Endothelial cell of umbilical vein (primary cell): Measurements from ENCODE around the gene CYB561A3. TPM values are rescaled to one million over a fixed set of nuclear protein-coding genes. Genes with fewer than 3 reads are reported as not detected.

Source experiments
- BruUV-seq: library from RNA; stranded (reverse); fragments of 400-500 nt; replicated peaks from 2 replicates; lab custom pipeline; 2021; lab: Mats Ljungman, UMichigan
- CTCF ChIA-PET: fragments of 300-600, 350-600 bp; sonication (Branson Sonifier 250); formaldehyde crosslinking; loops from one replicate; lab custom pipeline; 2021; ENCODE audit warnings: antibody characterized with exemption, inconsistent platforms; lab: Charles Lee
- POLR2A ChIA-PET: fragments of 300-600, 350-600 bp; sonication (Branson Sonifier 250); formaldehyde crosslinking; loops from one replicate; lab custom pipeline; 2021; ENCODE audit warnings: antibody characterized with exemption, inconsistent platforms; lab: Charles Lee
- DNase-seq: peaks from one replicate; pipeline ENCODE4 v3.0.0-alpha.2; 2011; ENCODE audit warnings: low read depth, low spot score
- FAIRE-seq: peaks from 2 replicates; lab custom pipeline; 2011; peaks lifted over from hg19 to GRCh38; lab: Jason Lieb, UNC
- H2AFZ ChIP-seq: 2 replicates; pipeline ENCODE4 v1.6.0; 2012; ENCODE audit warnings: low read depth, low read length, control low read depth, inconsistent platforms
- H3K27ac ChIP-seq: 2 replicates; pipeline ENCODE4 v1.5.1; 2011; ENCODE audit warnings: low read depth, mild to moderate bottlenecking, control low read depth, low read length, moderate library complexity; ENCODE audit not compliant: insufficient read depth
- H3K27me3 ChIP-seq, 2 experiments: 2 replicates each; pipeline versions ENCODE4 v1.6.0 to v1.6.1; 2011; ENCODE audit warnings: low read length in 2 of 2, mixed read lengths in 1 of 2; ENCODE audit not compliant: control insufficient read depth in 2 of 2, insufficient read depth in 2 of 2
- H3K36me3 ChIP-seq, 2 experiments: 2 replicates in 1 of 2; 3 replicates in 1 of 2; pipeline ENCODE4 v1.5.1; 2011; ENCODE audit warnings: low read length in 2 of 2, mild to moderate bottlenecking in 1 of 2, moderate library complexity in 1 of 2; ENCODE audit not compliant: control insufficient read depth in 2 of 2, insufficient read depth in 2 of 2; ENCODE audit errors: extremely low read depth in 1 of 2
- H3K4me1 ChIP-seq: 3 replicates; pipeline ENCODE4 v1.5.1; 2011; ENCODE audit warnings: mild to moderate bottlenecking, low read length; ENCODE audit not compliant: control insufficient read depth, insufficient read depth; ENCODE audit errors: extremely low read depth
- H3K4me2 ChIP-seq: 2 replicates; pipeline ENCODE4 v1.6.1; 2011; ENCODE audit warnings: low read length, control low read depth, mixed read lengths; ENCODE audit not compliant: insufficient read depth
- H3K4me3 ChIP-seq, 3 experiments: fragments of 200-600 bp in 1 of 3; sonication (generic), shearing (Covaris generic) in 1 of 3; replicated peaks in 1 of 3; 2 replicates each; pipeline ENCODE4 v1.5.1; 2011 to 2016; ENCODE audit warnings: control low read depth in 3 of 3, low read length in 3 of 3, mild to moderate bottlenecking in 2 of 3, inconsistent platforms in 1 of 3, low read depth in 1 of 3, moderate library complexity in 1 of 3; ENCODE audit not compliant: insufficient read depth in 1 of 3
- H3K79me2 ChIP-seq: 2 replicates; pipeline ENCODE4 v1.6.0; 2012; ENCODE audit warnings: low read length, inconsistent platforms; ENCODE audit not compliant: control insufficient read depth, insufficient read depth
- H3K9ac ChIP-seq: replicated peaks from 2 replicates; pipeline ENCODE3; 2011; ENCODE audit warnings: low read length, control low read depth; ENCODE audit not compliant: insufficient read depth; ENCODE audit errors: extremely low read depth
- H3K9me1 ChIP-seq: replicated peaks from 3 replicates; pipeline ENCODE4 v1.6.0; 2011; ENCODE audit warnings: mild to moderate bottlenecking, low read length; ENCODE audit not compliant: control insufficient read depth, insufficient read depth; ENCODE audit errors: extremely low read depth
- H3K9me3 ChIP-seq: replicated peaks from 2 replicates; pipeline ENCODE4 v1.5.1; 2012; ENCODE audit warnings: low read length, inconsistent platforms; ENCODE audit not compliant: control insufficient read depth, insufficient read depth
- H4K20me1 ChIP-seq: replicated peaks from 2 replicates; pipeline ENCODE3; 2011; ENCODE audit warnings: mild to moderate bottlenecking, low read length; ENCODE audit not compliant: control insufficient read depth, insufficient read depth; ENCODE audit errors: extremely low read depth
- EZH2 ChIP-seq: IDR thresholded peaks from 2 replicates; pipeline ENCODE4 v1.6.1; 2012; ENCODE audit warnings: borderline replicate concordance, low read depth, mild to moderate bottlenecking, moderate library complexity, low read length, inconsistent platforms; ENCODE audit not compliant: severe bottlenecking
- FOS ChIP-seq: IDR thresholded peaks from 2 replicates; pipeline ENCODE4 v1.6.1; 2011; ENCODE audit warnings: mild to moderate bottlenecking, low read length, moderate library complexity, borderline replicate concordance; ENCODE audit not compliant: insufficient read depth
- JUN ChIP-seq: IDR thresholded peaks from 2 replicates; pipeline ENCODE4 v1.6.1; 2011; ENCODE audit warnings: borderline replicate concordance, low read depth; ENCODE audit not compliant: insufficient read length, insufficient read depth
- MAX ChIP-seq: IDR thresholded peaks from 2 replicates; pipeline ENCODE4 v1.6.1; 2011; ENCODE audit not compliant: insufficient read depth, insufficient read length
- MYC ChIP-seq: IDR thresholded peaks from one replicate; pipeline ENCODE4 v1.6.1; 2011; ENCODE audit warnings: mild to moderate bottlenecking, low read depth, low read length
- POLR2A ChIP-seq: IDR thresholded peaks from 2 replicates; pipeline ENCODE4 v1.6.1; 2012; ENCODE audit warnings: low read depth, mild to moderate bottlenecking, control low read depth, low read length
- POLR2AphosphoS5 ChIP-seq: IDR thresholded peaks from 2 replicates; pipeline ENCODE4 v1.6.1; 2012; ENCODE audit warnings: low read depth, mild to moderate bottlenecking, control low read depth, low read length, moderate library complexity; ENCODE audit not compliant: insufficient read depth
- dilution Hi-C: fragments of 300-500 bp; cut with MboI; formaldehyde crosslinking; loops from one replicate; pipeline ENCODE4 v1.15.0; 2019; ENCODE audit warnings: low sequenced_read_pairs; ENCODE audit not compliant: extremely low pct_ligation_motif_present
- intact Hi-C: fragments of 100-400 bp; cut with micrococcal nuclease; formaldehyde crosslinking; loops from one replicate; pipeline ENCODE4 v1.10.0; 2022
- polyA plus RNA-seq, 4 experiments: library from polyadenylated mRNA; depleted of rRNA in 3 of 4; stranded (reverse) in 3 of 4; unstranded in 1 of 4; fragments of >200 nt; gene quantifications; 2 replicates each; pipeline versions ENCODE4 v1.2.1 to v1.2.3, GENCODE V29; 2011 to 2012; ENCODE audit warnings: missing spikeins in 1 of 4
- total RNA-seq: library from RNA; stranded (reverse); gene quantifications from 2 replicates; pipeline ENCODE4 v1.2.3, GENCODE V29; 2021

The CYB561A3 gene
- total and polyA plus RNA-seq, 2 donors (not counting 3 experiments of a cell fraction or from before 2014, with no cell fraction given): 41.6 to 103 TPM

GRCh38 chr11:61337706-61338470, 23.8 kb downstream of the CYB561A3 start:
- peaks cover 0 to 2% of the 10 kb centered on the region in 2 experiments for H3K36me3 ChIP-seq
- dilution Hi-C loops (no loop called here), intact Hi-C loops (loop anchor here (2.0 to 10.0 kb wide), 2 partner anchors 55 to 83 kb away; partner anchors contain the start of gene TMEM216)
- H3K9me1 ChIP-seq: no peaks in the 10 kb centered on the region
- H3K4me2 ChIP-seq: no peak overlapping the region
- peaks cover under 1% of the 10 kb centered on the region for H3K79me2 ChIP-seq
- TF ChIP-seq MYC (no peak), EZH2 (no peak), POLR2A (no peak), JUN (no peak), MAX (no peak), POLR2AphosphoS5 (no peak), FOS (no peak)
- no peak overlapping the region for H3K4me3 ChIP-seq
- no peak overlapping the region for H3K27ac ChIP-seq
- no peaks in the 10 kb centered on the region for H4K20me1 ChIP-seq
- no peak overlapping the region for H3K9ac ChIP-seq
- DNase-seq: no peak
- no peaks in the 10 kb centered on the region for H3K9me3 ChIP-seq
- CTCF ChIA-PET: interaction anchor here (1.5 to 8.0 kb wide), 4 partner anchors 10 to 54 kb away, joined by 3 to 345 read pairs (median 28); partner anchors contain the start of gene TMEM216
- H3K4me1 ChIP-seq: no peaks in the 10 kb centered on the region
- FAIRE-seq: no peak
- BruUV-seq: no TSS peak
- H2AFZ ChIP-seq: no peak overlapping the region
- POLR2A ChIA-PET: interaction anchor here (0.6 kb wide), 1 partner anchor 54 kb away, joined by 5 read pairs; the partner anchor contains the start of gene TMEM216
- H3K27me3 ChIP-seq: no peaks in the 10 kb centered on the region
